GM06990 (cell line): ENCODE measurements around the gene OVCH2.
A peak's percentile ranks its signal among the peaks of the same experiment; 100 is the strongest.
"Not testable (repeated sequence)": the region's sequence is repeated elsewhere in the genome, so short reads cannot be mapped to it uniquely, and the experiment has no call there.

Experiments used
- DNase-seq: peaks from one replicate; pipeline ENCODE4 v3.0.0-alpha.2; 2011; ENCODE audit not compliant: insufficient read length; ENCODE audit errors: extremely low read depth
- H3K27me3 ChIP-seq: replicated peaks from 2 replicates; pipeline ENCODE4 v1.6.0; 2011; ENCODE audit warnings: low read length; ENCODE audit not compliant: control insufficient read depth, insufficient read depth
- H3K36me3 ChIP-seq: 2 replicates; pipeline ENCODE4 v1.5.1; 2011; ENCODE audit warnings: low read length; ENCODE audit not compliant: control insufficient read depth, insufficient read depth
- H3K4me3 ChIP-seq: replicated peaks from 2 replicates; pipeline ENCODE4 v1.5.1; 2011; ENCODE audit warnings: low read depth, mild to moderate bottlenecking, control low read depth, low read length
- CTCF ChIP-seq: IDR thresholded peaks from 2 replicates; pipeline ENCODE4 v1.5.1; 2011; ENCODE audit warnings: low read length, control low read depth, mild to moderate bottlenecking, inconsistent platforms; ENCODE audit not compliant: insufficient read depth, poor library complexity, severe bottlenecking

The OVCH2 gene

GRCh38 chr11:7665473-7666291 is 40.6 kb downstream of the OVCH2 start:
- Histone ChIP-seq H3K4me3 (no peak overlapping the region), H3K27me3 (no peaks in the 10 kb centered on the region), H3K36me3 (peaks cover 20% of the 10 kb centered on the region)
- TF ChIP-seq CTCF = peak; percentile 95
- peak; percentile 68 for DNase-seq

GRCh38 chr11:7664867-7665266 is 41.4 kb downstream of the OVCH2 start:
- Histone ChIP-seq H3K36me3 (peaks cover 20% of the 10 kb centered on the region), H3K4me3 (no peak overlapping the region), H3K27me3 (no peaks in the 10 kb centered on the region)
- TF ChIP-seq CTCF = no peak
- DNase-seq = no peak

- not testable (repeated sequence) for H3K27me3 ChIP-seq, H3K4me3 ChIP-seq, DNase-seq
- H3K36me3 ChIP-seq = peaks cover 19% of the 10 kb centered on the region
These were observed 42.7 kb downstream of the OVCH2 start for GRCh38 chr11:7663531-7663930.

GRCh38 chr11:7657306-7658025 is 48.8 kb downstream of the OVCH2 start:
- peaks cover 36% of the 10 kb centered on the region for H3K36me3 ChIP-seq
- H3K4me3 ChIP-seq = no peak overlapping the region
- peak; percentile 20 for TF ChIP-seq CTCF
- DNase-seq = no peak
- H3K27me3 ChIP-seq = no peaks in the 10 kb centered on the region

- H3K36me3 ChIP-seq = peaks cover 43% of the 10 kb centered on the region
- H3K27me3 ChIP-seq = no peaks in the 10 kb centered on the region
- TF ChIP-seq CTCF = no peak
- H3K4me3 ChIP-seq = no peak overlapping the region
- DNase-seq = no peak
These were observed 49.6 kb downstream of the OVCH2 start for GRCh38 chr11:7656704-7657103.
